ENCODE data around the gene MAD1L1.

Gene MAD1L1

DNA sequence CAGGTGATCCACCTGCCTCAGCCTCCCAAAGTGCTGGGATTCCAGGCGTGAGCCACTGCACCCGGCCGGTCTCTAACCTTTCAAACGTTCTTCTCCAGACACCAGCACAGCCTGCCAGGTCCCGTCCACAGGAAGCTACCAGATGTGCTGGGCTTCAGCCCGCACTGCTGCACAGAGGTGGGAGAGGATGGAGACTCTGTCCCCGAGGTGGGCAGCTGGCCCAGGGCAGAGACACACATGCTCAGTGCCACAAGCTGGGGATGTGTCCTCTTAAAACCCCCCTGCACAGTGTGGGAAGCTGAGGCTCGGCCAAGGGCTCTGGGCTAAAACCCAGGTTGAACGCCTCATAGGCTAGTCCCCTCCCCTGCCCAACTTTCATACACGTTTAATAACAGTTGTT is 18.6 kb upstream of the MAD1L1 start:
- Histone ChIP-seq H3K27ac (ENCODE audit: low read depth, low read length) (no peak overlapping the region), H3K27me3 (ENCODE audit: insufficient read depth, low read length) (no peaks in the 10 kb centered on the region), H3K36me3 (ENCODE audit: insufficient read depth, low read length) (peaks cover 27% of the 10 kb centered on the region), H3K9ac (ENCODE audit: low read depth, low read length) (no peak overlapping the region), H3K4me1 (ENCODE audit: insufficient read depth, low read length) (no peaks in the 10 kb centered on the region), H3K4me3 (ENCODE audit: low read length) (no peak overlapping the region), H3K9me3 (ENCODE audit: insufficient read depth, low read depth, low read length) (no peaks in the 10 kb centered on the region)
- WGBS: 92% methylated on average over 9 of the region's 10 CpGs

DNA sequence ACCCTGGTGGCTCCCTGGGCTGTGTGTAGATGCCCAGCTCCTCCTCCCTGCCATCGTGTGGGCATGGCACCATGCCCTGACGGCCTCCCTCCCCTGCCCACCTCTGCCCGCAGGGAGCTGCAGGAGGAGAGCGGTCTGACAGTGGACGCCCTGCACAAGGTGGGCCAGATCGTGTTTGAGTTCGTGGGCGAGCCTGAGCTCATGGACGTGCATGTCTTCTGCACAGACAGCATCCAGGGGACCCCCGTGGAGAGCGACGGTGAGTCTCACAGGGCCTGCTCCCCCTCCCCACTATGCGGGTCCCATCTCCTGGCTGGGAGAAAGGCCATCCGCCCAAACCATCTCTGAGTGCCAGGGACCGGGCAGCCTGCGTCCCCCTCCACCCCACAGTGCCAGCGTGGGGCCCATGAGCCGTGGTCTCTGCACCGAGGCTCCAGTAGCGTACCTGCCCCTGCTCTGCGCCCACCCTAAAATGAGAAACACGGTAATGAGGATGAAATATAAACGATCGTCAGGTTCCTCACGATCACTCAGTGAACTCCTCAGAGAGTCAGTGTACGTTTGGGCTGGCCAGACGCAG is 17.1 kb upstream of the MAD1L1 start:
- Histone ChIP-seq H3K9ac (ENCODE audit: low read depth, low read length) (no peak overlapping the region), H3K4me3 (ENCODE audit: low read length) (no peak overlapping the region), H3K27ac (ENCODE audit: low read depth, low read length) (no peak overlapping the region), H3K36me3 (ENCODE audit: insufficient read depth, low read length) (peaks cover 29% of the 10 kb centered on the region), H3K27me3 (ENCODE audit: insufficient read depth, low read length) (no peaks in the 10 kb centered on the region), H3K4me1 (ENCODE audit: insufficient read depth, low read length) (no peaks in the 10 kb centered on the region), H3K9me3 (ENCODE audit: insufficient read depth, low read depth, low read length) (no peaks in the 10 kb centered on the region)
- 90% methylated on average over 27 of the region's 27 CpGs for whole genome bisulfite sequencing

DNA sequence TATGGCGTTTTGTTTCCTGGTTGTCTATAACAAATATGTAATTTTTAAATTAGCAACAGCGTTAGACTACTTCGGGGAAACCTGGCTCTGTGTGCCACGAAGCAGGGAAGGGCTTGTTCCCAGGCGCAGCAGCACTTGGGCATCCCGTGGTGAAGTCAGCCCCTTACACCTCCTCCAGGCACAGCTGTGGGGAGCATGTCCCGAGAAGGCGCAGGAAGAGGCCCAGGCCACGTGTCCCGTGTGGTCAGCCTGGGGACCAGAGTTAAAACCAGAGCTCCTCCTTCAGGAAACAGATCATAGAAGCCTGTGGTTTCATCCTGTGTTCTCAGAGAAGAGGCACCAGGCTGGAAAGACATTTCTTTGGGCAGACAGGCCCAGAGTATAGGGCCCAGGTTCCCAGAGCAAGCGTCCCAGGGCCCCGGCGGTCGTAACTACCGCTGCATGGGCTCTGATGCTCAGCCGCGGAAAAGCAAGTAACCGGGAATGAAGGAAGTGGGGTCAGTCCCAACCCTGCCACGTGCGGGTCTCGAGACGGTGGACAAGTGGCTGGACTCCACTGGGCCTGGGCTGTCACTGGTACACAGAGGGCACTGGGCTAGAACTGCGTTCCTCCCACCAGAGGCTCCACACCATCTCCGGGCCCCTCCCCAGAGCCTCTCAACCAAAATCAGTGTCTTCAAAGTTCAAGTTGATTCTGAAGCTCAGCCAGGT is 16.4 kb upstream of the MAD1L1 start:
- no peaks in the 10 kb centered on the region for H3K27me3 ChIP-seq (ENCODE audit: insufficient read depth, low read length)
- H3K9ac ChIP-seq (ENCODE audit: low read depth, low read length): no peak overlapping the region
- H3K27ac ChIP-seq (ENCODE audit: low read depth, low read length): 0 out of 2 replicates have a peak overlapping the region, but pooled peaks have one; percentile 1
- peaks cover 26% of the 10 kb centered on the region for H3K36me3 ChIP-seq (ENCODE audit: insufficient read depth, low read length)
- H3K4me1 ChIP-seq (ENCODE audit: insufficient read depth, low read length): no peaks in the 10 kb centered on the region
- H3K4me3 ChIP-seq (ENCODE audit: low read length): no peak overlapping the region
- no peaks in the 10 kb centered on the region for H3K9me3 ChIP-seq (ENCODE audit: insufficient read depth, low read depth, low read length)
- WGBS: 86% methylated on average over 24 of the region's 24 CpGs

DNA sequence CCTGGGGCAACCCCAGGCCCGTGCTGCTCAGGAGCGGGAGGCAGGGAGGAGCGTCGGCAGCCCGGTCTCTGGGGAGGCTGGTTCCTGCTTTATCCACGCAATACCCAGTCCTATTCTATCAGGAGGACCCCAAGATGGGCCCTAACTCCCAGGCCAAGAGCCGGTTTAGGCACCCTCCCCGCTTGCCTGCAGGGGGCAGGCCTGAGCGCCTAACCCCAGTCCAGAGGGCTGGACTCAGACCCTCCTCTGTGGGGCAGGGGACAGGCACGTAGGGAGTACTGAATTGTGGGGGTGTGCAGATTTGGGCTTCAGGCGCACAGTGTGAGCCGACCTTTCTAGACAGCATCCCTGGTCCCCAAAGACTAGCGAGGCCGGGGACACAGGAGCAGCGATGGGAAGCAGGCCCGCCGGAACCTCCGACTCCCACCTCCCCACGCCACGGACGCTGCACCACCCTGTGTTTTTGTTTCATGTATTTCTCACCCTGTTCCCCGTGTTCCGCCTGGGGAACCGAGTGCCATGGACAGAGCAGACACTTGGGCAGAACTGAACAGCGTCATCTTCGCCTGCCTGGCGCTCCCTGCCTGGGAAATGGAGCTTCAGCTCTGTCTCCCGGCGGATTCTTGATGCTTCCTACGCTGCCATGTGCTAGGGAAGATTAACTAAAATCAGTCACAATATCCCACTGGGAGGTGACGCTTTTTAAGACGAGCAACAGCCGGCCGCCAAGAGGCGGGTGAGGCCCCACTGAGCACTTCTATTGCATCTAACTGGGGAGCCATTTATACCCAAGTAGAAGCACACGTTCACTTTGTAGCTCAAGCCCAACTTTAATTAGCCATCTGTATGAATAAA is 14.6 kb upstream of the MAD1L1 start:
- H3K4me3 ChIP-seq (ENCODE audit: low read length): no peak overlapping the region
- H3K9ac ChIP-seq (ENCODE audit: low read depth, low read length): no peak overlapping the region
- no peaks in the 10 kb centered on the region for H3K27me3 ChIP-seq (ENCODE audit: insufficient read depth, low read length)
- H3K27ac ChIP-seq (ENCODE audit: low read depth, low read length): no peak overlapping the region
- H3K36me3 ChIP-seq (ENCODE audit: insufficient read depth, low read length): peaks cover 26% of the 10 kb centered on the region
- H3K9me3 ChIP-seq (ENCODE audit: insufficient read depth, low read depth, low read length): no peaks in the 10 kb centered on the region
- WGBS: 78% methylated on average over 36 of the region's 36 CpGs
- H3K4me1 ChIP-seq (ENCODE audit: insufficient read depth, low read length): peaks cover 6% of the 10 kb centered on the region

DNA sequence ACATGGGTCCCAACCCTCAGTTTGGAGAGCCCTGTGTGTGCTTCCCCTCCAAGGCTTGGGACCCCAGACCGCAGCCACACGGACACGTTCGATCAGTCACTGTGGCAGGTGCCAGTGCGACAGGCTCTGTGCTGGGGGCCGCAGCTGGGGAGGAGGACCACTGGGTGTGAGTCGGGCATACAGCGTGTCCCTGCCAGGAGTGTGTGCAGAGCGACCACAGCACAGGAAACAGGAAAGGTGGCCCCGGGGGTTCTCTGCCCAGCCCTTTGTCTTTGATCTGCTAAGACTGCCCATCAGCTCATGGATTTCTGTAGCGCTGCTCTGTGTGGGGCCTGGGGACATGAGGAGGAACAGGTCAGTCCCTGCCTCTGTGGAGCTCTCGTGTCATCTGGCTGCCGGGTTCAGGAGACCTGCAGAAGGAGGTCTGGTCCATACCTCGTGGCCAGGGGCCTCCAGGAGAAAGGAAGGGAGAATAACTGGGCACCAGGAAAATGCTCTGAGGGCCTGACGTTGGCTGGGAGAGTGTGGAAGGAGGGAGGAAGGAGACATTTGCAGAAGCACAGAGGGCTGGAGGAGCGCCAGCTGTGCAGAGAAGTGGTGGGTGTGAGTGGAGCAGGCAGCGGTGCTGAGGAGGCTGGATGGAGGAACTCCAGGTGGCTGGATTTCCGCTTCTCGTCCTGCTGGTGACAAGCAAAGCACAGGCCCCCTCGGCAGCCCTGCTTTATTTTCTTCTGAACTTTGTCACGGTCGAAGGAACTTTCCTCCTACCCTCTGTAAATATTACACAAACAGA is 13.3 kb upstream of the MAD1L1 start:
- Histone ChIP-seq H3K9me3 (ENCODE audit: insufficient read depth, low read depth, low read length) (no peaks in the 10 kb centered on the region), H3K36me3 (ENCODE audit: insufficient read depth, low read length) (peaks cover 21% of the 10 kb centered on the region), H3K4me3 (ENCODE audit: low read length) (no peak overlapping the region), H3K4me1 (ENCODE audit: insufficient read depth, low read length) (peaks cover 6% of the 10 kb centered on the region), H3K27me3 (ENCODE audit: insufficient read depth, low read length) (no peaks in the 10 kb centered on the region), H3K27ac (ENCODE audit: low read depth, low read length) (no peak overlapping the region), H3K9ac (ENCODE audit: low read depth, low read length) (no peak overlapping the region; the same call in 1 of the 2 replicates)
- 84% methylated on average over 22 of the region's 22 CpGs for WGBS

DNA sequence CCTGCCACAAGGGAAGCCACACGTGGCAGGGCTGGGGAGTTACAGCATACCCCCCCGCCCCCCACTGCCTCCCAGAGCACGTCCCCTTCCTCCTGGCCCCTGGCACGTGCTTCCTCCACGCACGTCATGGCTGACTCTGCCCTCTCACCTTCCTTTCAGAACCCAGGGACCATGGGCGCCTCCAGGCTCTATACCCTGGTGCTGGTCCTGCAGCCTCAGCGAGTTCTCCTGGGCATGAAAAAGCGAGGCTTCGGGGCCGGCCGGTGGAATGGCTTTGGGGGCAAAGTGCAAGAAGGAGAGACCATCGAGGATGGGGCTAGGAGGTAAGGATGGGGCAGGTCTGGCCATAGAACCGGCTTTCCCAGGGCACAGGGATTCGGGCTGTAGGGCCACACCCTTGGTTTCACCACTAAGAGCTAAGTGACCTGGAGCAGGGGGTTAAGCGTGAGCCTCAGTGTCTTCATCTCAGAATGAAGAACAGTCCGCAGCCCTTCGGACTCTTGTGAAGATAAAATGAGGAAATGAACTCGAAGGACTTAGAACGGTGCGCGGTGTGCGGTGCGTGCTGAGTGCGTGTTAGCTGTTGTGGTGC is 11.8 kb upstream of the MAD1L1 start:
- Histone ChIP-seq H3K27me3 (ENCODE audit: insufficient read depth, low read length) (no peaks in the 10 kb centered on the region), H3K27ac (ENCODE audit: low read depth, low read length) (no peak overlapping the region), H3K9ac (ENCODE audit: low read depth, low read length) (no peak overlapping the region), H3K4me1 (ENCODE audit: insufficient read depth, low read length) (peaks cover 6% of the 10 kb centered on the region), H3K9me3 (ENCODE audit: insufficient read depth, low read depth, low read length) (no peaks in the 10 kb centered on the region), H3K4me3 (ENCODE audit: low read length) (no peak overlapping the region), H3K36me3 (ENCODE audit: insufficient read depth, low read length) (peaks cover 19% of the 10 kb centered on the region)
- WGBS: 93% methylated on average over 25 of the region's 25 CpGs

DNA sequence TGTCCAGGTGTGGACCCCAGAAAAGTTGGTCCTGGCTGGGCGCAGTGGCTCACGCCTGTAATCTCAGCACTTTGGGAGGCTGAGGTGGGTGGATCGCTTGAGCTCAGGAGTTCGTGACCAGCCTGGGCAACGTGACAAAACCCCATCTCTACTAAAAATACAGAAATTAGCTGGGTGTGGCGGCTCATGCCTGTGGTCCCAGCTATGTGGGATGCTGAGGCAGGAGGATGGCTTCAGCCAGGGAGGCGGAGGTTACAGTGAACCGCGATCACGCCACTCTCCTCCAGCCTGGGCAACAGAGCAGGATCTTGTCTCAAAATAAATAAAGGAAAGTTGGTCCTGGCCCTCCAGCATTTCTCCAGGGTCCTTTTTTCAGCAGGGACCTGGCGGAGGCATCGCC is 10.7 kb upstream of the MAD1L1 start:
- Histone ChIP-seq H3K4me3 (ENCODE audit: low read length) (peak overlapping the region; percentile 96), H3K27me3 (ENCODE audit: insufficient read depth, low read length) (no peaks in the 10 kb centered on the region), H3K9ac (ENCODE audit: low read depth, low read length) (no peak overlapping the region), H3K27ac (ENCODE audit: low read depth, low read length) (no peak overlapping the region), H3K9me3 (ENCODE audit: insufficient read depth, low read depth, low read length) (no peaks in the 10 kb centered on the region), H3K4me1 (ENCODE audit: insufficient read depth, low read length) (peaks cover 6% of the 10 kb centered on the region), H3K36me3 (ENCODE audit: insufficient read depth, low read length) (peaks cover 27% of the 10 kb centered on the region)
- 94% methylated on average over 12 of the region's 12 CpGs for WGBS

DNA sequence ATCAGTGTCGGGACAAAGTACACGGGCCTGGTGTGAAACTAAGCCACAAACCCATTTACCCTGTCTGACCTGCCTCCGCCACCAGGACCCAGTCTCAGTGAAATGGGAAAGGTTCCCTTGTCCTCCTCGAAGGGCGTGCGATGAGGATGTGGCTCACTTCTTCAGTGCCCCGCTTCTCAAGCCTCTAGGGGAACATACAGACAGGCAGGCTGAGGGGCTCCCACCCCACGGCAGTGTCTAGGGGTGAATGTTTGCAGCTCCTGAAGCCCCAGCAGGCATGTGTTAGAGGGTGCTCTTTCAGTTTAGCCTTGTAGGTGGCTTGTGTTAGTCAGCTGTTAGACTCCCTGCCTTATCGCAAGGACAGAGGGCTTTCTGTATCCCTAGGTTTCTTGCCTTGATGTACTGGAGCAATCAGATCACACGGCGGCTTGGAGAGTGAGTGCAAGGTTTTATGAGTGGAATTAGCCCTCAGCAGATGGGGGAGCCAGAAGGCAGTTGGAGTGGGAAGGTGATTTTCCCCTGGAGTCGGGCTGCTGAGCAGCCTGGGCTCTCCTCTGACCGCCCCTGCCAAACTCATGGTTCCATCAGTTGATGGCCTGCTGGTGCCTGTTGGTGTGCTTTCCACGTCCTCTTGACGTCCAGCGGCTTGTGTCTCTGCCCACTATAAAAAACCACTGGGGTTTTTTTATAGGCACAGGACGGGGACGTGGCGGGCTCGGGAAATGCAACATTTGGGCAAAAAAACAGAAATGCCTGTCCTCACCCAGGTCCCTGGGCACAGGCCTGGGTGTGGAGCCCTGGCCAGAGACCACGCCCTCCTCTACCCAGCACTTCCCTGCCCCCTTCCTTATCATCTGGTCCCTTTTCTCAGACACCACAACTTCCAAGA is 10.0 kb upstream of the MAD1L1 start:
- no peaks in the 10 kb centered on the region for H3K27me3 ChIP-seq (ENCODE audit: insufficient read depth, low read length)
- peak overlapping the region; percentile 96 for H3K4me3 ChIP-seq (ENCODE audit: low read length)
- peak overlapping the region; percentile 93 for H3K9ac ChIP-seq (ENCODE audit: low read depth, low read length)
- H3K36me3 ChIP-seq (ENCODE audit: insufficient read depth, low read length): peaks cover 31% of the 10 kb centered on the region
- H3K9me3 ChIP-seq (ENCODE audit: insufficient read depth, low read depth, low read length): no peaks in the 10 kb centered on the region
- H3K27ac ChIP-seq (ENCODE audit: low read depth, low read length): peak overlapping the region; percentile 77
- H3K4me1 ChIP-seq (ENCODE audit: insufficient read depth, low read length): peaks cover 6% of the 10 kb centered on the region
- WGBS: 11% methylated on average over 21 of the region's 21 CpGs

DNA sequence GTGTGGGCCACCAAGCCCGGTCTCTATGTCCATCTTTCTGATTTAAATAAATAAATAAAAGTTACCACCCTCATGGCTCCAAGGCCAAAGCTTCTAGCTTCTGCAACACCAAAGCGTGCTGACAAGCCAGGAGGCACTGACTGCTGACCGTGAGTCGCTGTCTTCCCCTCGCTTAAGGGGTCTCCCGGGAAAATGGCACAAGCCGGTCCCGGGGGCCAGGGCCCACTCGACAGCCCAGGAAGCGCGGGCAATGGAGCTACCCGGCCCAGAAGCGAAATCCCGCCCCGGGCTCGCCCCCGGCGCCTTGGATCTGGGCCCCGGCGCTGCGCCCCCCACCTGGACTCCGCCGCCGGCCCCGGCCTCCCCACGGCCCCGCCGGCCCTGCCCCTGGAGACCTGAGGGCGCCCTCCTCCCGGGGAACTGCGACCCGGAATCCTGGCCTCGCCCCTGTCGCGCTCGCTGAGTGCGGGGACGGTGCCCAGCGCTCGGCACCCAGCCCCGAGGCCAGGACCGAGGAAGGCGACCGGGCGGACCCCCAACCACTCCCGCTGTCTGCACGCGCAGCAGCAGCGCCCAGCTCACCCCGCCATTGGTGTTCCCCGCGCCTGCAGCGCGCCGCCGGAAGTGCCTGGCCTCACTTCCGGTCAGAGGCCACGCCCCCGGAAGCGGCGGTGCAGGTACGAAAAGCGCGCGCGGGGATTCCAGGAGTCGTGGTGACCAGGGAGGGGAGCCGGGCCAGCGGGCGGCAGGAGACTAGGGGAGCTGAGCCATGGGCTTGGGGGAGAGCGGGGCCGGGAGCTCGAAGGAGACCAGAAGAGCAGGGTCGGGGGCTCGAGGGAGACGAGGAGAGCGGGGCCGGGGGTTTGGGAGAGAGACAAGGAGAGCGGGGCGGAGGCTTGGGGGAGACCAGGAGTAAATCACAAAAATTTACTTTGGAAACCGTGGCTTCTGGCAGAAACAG is 9.1 kb upstream of the MAD1L1 start, which contains the start of the genes MRM2 and NUDT1:
MRM2 (minus strand) TSS at position 626 of the 961 bp plus-strand sequence; CDS start at position 590, 36 bp downstream.
NUDT1 (plus strand) TSS at position 647 of the 961 bp plus-strand sequence. CDS start 2,349 bp downstream, outside the sequence.
- H3K27ac ChIP-seq (ENCODE audit: low read depth, low read length): peak within 1 kb of the TSS; percentile 77
- peak within 1 kb of the TSS; percentile 93 for H3K9ac ChIP-seq (ENCODE audit: low read depth, low read length)
- WGBS: under 1% methylated on average over 80 of the region's 81 CpGs
- peaks cover 40% of the 10 kb centered on the region for H3K36me3 ChIP-seq (ENCODE audit: insufficient read depth, low read length)
- peaks cover 6% of the 10 kb centered on the region for H3K4me1 ChIP-seq (ENCODE audit: insufficient read depth, low read length)
- peak within 1 kb of the TSS; percentile 96 for H3K4me3 ChIP-seq (ENCODE audit: low read length)
- H3K9me3 ChIP-seq (ENCODE audit: insufficient read depth, low read depth, low read length): no peaks in the 10 kb centered on the region
- no peaks in the 10 kb centered on the region for H3K27me3 ChIP-seq (ENCODE audit: insufficient read depth, low read length)

Measured in HUES64 (cell line).